ENCODE measurements around the gene GINM1. TPM values are rescaled to one million over a fixed set of nuclear protein-coding genes. Genes with fewer than 3 reads are reported as not detected.

Gene GINM1
- polyA plus RNA-seq, 1 donor from 2014 or later, result 28.4 TPM

DNA sequence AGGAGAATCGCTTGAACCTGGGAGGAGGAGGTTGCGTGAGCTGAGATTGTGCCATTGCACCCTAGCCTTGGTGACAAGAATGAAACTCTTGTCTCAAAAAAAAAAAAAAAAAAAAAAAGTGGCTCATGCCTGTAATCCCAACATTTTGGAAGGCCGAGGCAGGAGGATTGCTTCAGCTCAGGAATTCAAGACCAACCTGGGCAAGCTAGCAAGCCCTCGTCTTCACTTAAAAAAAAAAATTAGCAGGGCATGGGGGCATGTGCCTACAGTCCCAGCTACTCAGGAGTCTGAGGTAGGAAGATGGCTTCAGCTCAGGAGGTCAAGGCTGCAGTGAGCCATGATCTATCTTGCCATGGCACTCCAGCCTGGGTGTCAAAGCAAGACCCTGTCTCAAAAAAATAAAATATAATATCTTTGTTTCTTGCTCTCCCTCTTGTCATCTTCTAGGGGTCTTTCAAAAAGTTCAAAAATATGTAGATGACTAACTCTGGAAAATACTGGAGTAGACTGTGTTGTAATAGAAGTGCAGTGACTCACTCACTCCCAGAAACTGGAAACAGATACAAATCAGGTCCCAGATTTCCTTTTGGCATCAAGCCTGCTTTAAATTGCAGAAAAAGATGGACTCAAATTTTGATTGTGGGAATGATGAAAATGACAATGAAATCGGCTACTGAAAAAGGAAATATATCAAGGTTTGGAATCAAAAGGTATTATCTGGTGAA, 2.8 kb upstream of the GINM1 start:
- H3K9me3 ChIP-seq (ENCODE audit: low read length), result no peaks in the 10 kb centered on the region
- H3F3A ChIP-seq (ENCODE audit: insufficient read depth, low read length, poor library complexity, severe bottlenecking), result no peaks in the 10 kb centered on the region
- no peaks in the 10 kb centered on the region for H3K9me2 ChIP-seq (ENCODE audit: insufficient read depth, low read length)
- H3K27ac ChIP-seq (ENCODE audit: low read length), result no peak overlapping the region
- no peaks in the 10 kb centered on the region for H3K36me3 ChIP-seq (ENCODE audit: insufficient read depth, low read length)
- H3K27me3 ChIP-seq (ENCODE audit: insufficient read depth, low read depth, low read length), result peaks cover 28% of the 10 kb centered on the region
- H2AFZ ChIP-seq (ENCODE audit: low read depth, low read length), result no peak overlapping the region
- TF ChIP-seq RAD21 (conservative IDR thresholded peaks at IDR 0.05), result no peak
- no peak for TF ChIP-seq POLR2AphosphoS5 (IDR thresholded peaks at IDR 0.05)
- no peak for TF ChIP-seq SMC3 (conservative IDR thresholded peaks at IDR 0.05; ENCODE audit: poor library complexity)
- no peak for TF ChIP-seq MXI1 (conservative IDR thresholded peaks at IDR 0.05; ENCODE audit: poor library complexity, severe bottlenecking)
- TF ChIP-seq EZH2 (IDR thresholded peaks at IDR 0.05; ENCODE audit: borderline replicate concordance, insufficient read depth, low read length, poor library complexity, severe bottlenecking), result no peak
- no peak for TF ChIP-seq TAF1 (IDR thresholded peaks at IDR 0.05; ENCODE audit: low read depth)
- TF ChIP-seq, protein P1, sequence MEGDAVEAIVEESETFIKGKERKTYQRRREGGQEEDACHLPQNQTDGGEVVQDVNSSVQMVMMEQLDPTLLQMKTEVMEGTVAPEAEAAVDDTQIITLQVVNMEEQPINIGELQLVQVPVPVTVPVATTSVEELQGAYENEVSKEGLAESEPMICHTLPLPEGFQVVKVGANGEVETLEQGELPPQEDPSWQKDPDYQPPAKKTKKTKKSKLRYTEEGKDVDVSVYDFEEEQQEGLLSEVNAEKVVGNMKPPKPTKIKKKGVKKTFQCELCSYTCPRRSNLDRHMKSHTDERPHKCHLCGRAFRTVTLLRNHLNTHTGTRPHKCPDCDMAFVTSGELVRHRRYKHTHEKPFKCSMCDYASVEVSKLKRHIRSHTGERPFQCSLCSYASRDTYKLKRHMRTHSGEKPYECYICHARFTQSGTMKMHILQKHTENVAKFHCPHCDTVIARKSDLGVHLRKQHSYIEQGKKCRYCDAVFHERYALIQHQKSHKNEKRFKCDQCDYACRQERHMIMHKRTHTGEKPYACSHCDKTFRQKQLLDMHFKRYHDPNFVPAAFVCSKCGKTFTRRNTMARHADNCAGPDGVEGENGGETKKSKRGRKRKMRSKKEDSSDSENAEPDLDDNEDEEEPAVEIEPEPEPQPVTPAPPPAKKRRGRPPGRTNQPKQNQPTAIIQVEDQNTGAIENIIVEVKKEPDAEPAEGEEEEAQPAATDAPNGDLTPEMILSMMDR (IDR thresholded peaks at IDR 0.05; ENCODE audit: poor library complexity, severe bottlenecking), result no peak
- TF ChIP-seq EP300 (conservative IDR thresholded peaks at IDR 0.05; ENCODE audit: poor library complexity, severe bottlenecking), result no peak
- TF ChIP-seq, protein P2, sequence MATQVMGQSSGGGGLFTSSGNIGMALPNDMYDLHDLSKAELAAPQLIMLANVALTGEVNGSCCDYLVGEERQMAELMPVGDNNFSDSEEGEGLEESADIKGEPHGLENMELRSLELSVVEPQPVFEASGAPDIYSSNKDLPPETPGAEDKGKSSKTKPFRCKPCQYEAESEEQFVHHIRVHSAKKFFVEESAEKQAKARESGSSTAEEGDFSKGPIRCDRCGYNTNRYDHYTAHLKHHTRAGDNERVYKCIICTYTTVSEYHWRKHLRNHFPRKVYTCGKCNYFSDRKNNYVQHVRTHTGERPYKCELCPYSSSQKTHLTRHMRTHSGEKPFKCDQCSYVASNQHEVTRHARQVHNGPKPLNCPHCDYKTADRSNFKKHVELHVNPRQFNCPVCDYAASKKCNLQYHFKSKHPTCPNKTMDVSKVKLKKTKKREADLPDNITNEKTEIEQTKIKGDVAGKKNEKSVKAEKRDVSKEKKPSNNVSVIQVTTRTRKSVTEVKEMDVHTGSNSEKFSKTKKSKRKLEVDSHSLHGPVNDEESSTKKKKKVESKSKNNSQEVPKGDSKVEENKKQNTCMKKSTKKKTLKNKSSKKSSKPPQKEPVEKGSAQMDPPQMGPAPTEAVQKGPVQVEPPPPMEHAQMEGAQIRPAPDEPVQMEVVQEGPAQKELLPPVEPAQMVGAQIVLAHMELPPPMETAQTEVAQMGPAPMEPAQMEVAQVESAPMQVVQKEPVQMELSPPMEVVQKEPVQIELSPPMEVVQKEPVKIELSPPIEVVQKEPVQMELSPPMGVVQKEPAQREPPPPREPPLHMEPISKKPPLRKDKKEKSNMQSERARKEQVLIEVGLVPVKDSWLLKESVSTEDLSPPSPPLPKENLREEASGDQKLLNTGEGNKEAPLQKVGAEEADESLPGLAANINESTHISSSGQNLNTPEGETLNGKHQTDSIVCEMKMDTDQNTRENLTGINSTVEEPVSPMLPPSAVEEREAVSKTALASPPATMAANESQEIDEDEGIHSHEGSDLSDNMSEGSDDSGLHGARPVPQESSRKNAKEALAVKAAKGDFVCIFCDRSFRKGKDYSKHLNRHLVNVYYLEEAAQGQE (IDR thresholded peaks at IDR 0.05; ENCODE audit: borderline replicate concordance), result no peak
- H3K4me3 ChIP-seq (ENCODE audit: low read length), result no peak overlapping the region
- H3K9ac ChIP-seq (ENCODE audit: low read length), result no peak overlapping the region
- peaks cover 15% of the 10 kb centered on the region for H3K79me2 ChIP-seq (replicated peaks; ENCODE audit: insufficient read depth, low read length)
- H3K4me2 ChIP-seq (ENCODE audit: low read length), result no peak overlapping the region
- H4K20me1 ChIP-seq (ENCODE audit: insufficient read depth), result peaks cover 6% of the 10 kb centered on the region

DNA sequence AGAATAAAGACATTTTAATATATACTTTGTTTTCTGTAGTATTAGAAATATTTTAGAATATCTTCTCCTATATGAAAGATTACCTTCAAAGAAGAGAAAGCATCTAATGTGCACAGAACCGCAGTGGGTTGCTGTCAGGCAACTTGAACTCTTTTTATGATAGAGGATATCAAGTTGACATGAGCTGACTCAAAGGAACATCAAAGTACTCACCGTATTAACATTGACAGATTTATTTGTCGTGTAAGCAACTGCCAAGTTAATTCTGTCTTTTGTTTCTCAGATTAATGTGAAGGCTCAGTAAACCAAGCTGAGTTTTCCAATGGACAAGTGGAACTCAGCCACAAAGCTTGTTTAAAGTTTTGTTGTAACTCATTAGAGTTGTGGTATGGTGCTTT, 2.2 kb upstream of the GINM1 start:
- H2AFZ ChIP-seq (ENCODE audit: low read depth, low read length), result no peak overlapping the region
- H3K9me2 ChIP-seq (ENCODE audit: insufficient read depth, low read length), result no peaks in the 10 kb centered on the region
- peaks cover 6% of the 10 kb centered on the region for H4K20me1 ChIP-seq (ENCODE audit: insufficient read depth)
- H3K27ac ChIP-seq (ENCODE audit: low read length), result no peak overlapping the region
- peaks cover 26% of the 10 kb centered on the region for H3K27me3 ChIP-seq (ENCODE audit: insufficient read depth, low read depth, low read length)
- TF ChIP-seq EP300 (conservative IDR thresholded peaks at IDR 0.05; ENCODE audit: poor library complexity, severe bottlenecking) (no peak), POLR2AphosphoS5 (IDR thresholded peaks at IDR 0.05) (no peak)
- TF ChIP-seq, protein P1 (IDR thresholded peaks at IDR 0.05; ENCODE audit: poor library complexity, severe bottlenecking), result no peak
- TF ChIP-seq, protein P2 (IDR thresholded peaks at IDR 0.05; ENCODE audit: borderline replicate concordance), result no peak
- no peak overlapping the region for H3K4me2 ChIP-seq (ENCODE audit: low read length)
- H3K79me2 ChIP-seq (replicated peaks; ENCODE audit: insufficient read depth, low read length), result peaks cover 19% of the 10 kb centered on the region
- no peak overlapping the region for H3K9ac ChIP-seq (ENCODE audit: low read length)
- H3K36me3 ChIP-seq (ENCODE audit: insufficient read depth, low read length), result no peaks in the 10 kb centered on the region
- no peaks in the 10 kb centered on the region for H3K9me3 ChIP-seq (ENCODE audit: low read length)
- H3K4me3 ChIP-seq (ENCODE audit: low read length), result no peak overlapping the region
- no peaks in the 10 kb centered on the region for H3F3A ChIP-seq (ENCODE audit: insufficient read depth, low read length, poor library complexity, severe bottlenecking)

Data from neural cell (in vitro differentiated cells).